ENCODE results near the gene NDUFS2.
A peak's percentile ranks its signal among the peaks of the same experiment; 100 is the strongest.
"Not testable (repeated sequence)": the region's sequence is repeated elsewhere in the genome, so short reads cannot be mapped to it uniquely, and the experiment has no call there.

NDUFS2 gene

DNA sequence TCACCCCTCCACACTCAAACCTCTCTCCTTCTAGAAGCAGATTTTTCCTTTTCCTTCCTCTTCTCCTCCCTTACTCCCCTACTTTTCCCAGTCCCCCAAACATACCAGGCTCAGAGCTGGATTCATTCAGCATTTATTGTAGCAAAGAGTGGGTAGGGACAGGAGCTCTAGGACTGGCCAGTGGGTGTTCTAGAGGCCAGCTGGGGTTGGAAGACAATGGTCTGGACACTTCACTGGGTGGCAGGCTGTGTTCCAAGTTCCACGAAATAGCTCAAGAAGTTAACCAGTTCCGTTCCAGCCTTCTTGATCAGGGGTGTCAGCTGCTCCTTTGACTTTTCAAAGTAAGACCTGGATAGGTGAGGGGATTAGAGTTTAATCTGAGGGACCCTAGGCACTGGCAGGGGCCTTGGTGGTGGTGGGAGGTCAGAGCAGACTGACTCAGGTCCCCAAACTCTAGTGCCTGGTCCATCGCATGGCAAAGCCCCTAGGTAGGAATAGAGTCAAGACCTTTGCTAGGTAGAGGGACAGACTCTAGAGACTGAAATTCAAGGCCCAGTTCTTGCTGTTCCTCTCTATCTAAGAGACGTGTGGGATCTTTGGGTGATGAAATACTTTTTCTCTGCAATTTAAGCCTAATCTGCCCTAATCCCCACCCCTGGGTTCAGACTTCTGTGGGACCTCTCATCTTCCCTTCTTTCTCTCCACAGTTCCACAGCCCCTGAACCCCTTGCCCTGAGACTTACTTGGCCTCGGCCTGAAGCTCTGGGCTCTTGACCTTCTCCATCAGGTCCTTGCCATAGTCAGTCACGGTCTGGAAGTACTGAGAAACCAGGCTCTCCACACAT, 20.2 kb downstream of the NDUFS2 start:
- peak; percentile 56 for DNase-seq

DNA sequence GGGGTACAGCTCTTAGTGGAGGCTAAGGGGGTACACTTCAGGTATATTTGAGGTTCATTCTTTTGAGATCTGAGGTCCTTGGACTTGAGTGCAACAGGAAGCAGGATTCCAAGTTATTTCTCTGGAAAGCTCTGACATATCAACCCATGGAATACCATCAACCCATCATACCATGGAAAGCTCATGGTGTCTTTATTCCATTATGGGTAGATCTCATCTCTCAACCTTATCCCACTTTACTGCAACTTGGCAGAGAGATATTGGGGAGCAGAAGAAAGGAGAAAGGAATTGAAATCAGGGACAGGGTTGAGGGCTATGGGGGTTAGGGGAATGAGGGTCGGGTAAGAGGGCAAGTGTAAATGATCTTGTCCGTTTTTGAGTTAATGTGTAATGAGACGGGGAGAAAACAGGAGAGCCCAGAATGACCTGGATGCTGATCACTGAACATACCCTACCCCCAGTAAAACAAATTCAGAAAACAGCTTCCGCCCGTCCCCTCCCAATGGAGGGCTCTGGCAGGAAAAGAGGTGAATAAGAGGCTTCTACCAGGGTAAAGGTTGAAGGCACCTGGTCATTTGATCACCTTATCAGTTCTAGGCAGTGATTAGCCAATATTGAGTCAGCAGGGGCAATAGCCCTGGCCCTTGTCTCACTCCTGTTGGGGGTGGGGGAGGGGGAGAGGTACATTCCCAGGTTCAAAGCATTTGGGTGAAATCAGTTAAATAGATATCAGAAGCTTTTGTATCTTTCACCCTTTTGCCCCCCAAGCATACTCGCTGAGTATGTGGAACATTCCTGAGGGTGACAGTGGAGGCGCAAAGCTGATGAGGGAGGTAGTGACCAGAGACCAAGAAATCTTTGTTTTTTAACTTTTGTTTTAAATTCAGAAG, 21.9 kb downstream of the NDUFS2 start:
- DNase-seq, result no peak

DNA sequence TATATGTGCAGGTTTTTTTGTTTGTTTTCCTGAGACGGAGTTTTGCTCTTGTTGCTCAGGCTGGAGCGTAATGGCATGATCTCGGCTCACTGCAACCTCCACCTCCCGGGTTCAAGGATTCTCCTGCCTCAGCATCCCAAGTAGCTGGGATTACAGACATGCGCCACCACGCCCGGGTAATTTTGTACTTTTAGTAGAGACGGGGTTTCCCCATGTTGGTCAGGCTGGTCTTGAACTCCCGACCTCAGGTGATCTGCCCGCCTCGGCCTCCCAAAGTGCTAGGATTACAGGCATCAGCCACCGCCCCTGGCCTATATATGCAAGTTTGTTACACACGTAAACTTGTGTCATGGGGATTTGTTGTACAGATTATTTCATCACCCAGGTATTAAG, 22.5 kb downstream of the NDUFS2 start:
- not testable (repeated sequence) for DNase-seq

DNA sequence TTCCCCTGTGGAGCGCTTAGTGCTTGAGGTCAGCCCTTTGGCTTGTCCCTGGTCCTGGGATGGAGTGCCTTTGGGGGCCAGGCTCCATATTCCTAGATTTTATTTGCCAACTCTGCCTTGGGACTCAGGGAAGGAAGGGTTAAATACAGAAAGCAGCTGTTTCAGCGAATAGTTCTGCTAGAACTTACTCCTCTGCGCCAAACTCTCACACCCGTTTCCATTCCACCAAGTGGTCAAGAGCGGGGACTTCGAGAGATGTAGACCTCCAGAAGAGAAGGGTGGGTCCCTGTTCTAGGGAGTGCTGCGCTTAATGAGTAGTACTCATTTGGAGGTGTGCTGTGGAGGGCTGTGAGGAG, 23.0 kb downstream of the NDUFS2 start:
- no peak for DNase-seq

DNA sequence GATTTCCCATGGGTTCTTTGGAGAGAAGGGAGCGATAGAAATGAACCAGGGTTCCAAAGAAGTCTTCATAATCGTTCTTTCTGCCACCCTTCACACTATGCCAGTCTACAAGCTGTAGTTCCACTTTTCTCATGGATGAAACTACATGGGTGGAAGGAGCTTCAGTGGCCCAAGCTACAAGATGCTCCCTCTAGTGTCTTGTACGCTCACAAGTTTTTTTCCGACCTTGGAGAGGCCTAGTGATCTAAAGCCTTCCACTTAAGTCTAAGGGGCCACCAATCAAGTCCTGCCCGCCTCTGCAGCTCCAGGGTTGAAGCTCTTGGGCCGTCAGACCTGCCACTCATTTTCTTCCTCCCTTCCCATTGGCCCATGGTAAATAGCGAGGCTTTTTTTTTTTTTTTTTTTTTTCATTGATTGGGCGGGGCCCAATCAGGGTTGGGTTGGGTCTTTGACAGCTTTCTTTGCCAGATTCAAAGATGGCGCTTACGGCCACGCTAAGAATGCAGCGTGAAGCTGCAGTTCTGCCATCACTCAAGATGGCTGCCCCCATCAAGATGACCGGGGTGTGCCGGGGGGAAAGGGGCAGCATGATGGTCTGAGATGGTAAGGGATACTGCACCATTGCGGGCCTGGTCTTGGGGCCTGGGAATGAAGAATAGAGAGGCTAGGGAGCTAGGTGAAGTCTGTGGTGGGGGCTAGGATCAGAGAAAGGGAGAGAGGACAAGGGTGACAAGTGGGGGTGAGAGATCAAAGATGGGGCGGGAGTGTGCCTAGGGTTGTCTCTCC, 23.6 kb downstream of the NDUFS2 start, which contains the start of gene TOMM40L:
Gene TOMM40L (plus strand): TSS at position 527 of the 786 bp plus-strand sequence. CDS start 430 bp downstream, outside the sequence.
- DNase-seq, result peak; percentile 100

DNA sequence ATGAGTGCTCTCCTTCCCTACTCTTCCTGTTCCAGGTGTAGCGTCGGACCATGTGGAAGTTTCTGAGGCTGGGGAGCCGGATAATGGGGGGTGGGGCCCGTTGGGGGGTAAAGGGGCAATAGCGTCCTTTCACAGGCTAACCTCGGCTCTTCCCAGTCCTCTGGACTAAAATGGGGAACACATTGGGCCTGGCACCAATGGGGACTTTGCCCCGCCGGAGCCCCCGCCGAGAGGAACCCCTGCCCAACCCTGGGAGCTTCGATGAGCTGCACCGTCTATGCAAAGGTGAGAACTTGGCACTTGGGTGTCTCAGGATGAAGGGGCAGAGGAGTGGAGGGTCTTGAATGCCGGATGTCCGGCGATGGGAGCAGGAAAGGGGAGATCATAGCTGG, 24.1 kb downstream of the NDUFS2 start:
- DNase-seq, result no peak

DNA sequence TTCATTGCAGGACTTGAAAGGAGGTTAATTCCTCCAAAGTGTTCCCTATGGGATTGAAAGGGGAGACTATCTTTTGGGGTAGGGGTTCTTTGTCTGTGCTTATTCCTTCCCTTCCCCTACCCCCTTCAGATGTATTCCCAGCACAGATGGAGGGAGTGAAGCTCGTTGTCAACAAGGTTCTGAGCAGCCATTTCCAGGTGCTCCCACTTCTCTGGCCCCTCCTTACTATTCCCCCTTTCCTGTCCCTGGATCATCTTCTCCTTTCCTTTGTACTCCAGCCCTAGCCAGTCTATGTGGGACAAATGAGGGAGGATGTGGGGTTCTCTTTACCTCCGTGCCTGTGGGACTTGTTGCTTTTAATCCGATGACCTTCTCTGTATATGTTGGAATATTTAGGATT, 24.6 kb downstream of the NDUFS2 start:
- DNase-seq, result no peak

DNA sequence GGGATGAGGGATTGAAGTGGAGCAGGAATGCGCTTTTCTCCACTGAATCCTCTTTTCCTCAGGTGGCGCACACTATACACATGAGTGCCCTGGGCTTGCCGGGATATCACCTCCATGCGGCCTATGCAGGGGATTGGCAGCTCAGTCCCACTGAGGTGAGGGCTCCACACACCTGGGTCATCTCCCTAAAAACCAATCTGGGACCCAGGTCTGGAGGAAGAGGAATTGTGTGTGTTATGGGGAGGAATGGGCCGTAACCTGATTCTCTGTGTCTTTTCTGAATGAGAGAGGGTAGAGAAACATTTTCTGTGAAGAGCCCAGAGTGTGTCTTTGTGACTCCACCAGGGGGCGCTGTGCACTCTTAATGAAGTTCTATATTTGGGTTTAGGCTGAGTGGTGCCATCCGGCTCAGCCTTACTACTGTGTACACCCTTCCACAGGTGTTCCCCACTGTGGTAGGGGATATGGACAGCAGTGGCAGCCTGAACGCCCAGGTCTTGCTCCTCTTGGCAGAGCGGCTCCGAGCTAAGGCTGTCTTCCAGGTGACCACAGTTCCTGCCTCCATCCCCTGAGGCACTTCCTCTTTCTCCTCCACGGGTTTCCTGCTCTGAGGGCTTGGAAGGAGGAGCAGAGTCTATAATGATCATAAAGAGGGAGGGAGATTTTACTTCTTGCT, 25.2 kb downstream of the NDUFS2 start:
- DNase-seq, result peak; percentile 86

DNA sequence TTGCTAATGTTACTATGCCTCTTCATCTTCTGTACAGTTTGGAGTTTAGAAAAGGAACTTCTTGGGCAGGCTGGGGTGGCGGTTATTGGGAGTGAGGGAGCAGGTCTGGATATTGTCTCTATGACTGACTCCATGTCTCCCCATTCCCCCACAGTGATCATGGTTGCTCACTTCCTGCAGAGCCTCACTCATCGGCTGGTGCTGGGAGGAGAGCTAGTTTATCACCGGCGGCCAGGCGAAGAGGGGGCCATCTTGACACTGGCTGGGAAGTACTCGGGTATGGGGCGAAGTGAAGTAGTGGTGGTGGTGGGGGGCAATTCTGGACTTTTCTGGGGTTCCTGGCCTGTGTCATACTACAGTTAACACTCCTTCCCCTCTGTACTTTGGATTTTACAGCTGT, 25.9 kb downstream of the NDUFS2 start:
- DNase-seq, result no peak

DNA sequence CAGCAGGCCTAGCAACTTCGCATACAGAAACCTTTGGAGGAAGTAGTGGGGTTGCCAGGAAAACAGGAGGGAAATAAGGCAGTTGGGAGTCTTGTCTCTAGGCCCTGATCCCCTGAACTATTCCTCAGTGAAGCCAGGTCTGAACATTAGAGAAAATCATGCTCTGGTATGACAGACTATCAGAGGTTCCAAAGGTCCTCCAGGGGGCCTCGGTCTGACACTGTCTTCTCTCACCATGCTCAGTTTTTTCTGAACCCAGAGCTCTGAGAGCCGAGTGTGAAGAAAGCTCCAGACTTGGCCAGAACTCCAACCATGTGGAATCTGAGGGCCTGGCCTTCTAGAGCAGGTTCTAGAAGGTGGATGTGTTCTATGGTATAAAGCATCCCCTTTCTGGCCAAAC, 27.7 kb downstream of the NDUFS2 start:
- DNase-seq, result peak; percentile 33

DNA sequence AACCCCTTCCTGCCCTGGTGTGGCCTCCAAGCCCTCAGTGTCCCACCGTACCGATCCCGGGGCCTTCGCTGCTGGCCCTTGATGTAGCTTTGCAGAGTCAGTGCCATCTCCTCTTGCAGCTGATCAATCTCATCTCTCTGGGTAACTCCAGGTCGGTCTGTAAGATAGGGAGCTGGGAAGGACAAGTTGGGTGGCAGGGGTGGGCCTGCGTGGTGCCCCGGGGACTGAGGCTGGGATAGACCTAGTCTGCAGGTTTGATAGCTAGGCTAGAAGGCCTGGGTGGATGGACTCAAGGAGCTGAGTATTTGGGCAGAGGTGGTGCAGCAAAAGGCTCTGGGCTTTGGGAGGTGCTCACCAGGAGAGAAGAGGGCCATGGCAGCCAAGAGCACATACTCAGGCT, 28.6 kb downstream of the NDUFS2 start:
- no peak for DNase-seq

DNA sequence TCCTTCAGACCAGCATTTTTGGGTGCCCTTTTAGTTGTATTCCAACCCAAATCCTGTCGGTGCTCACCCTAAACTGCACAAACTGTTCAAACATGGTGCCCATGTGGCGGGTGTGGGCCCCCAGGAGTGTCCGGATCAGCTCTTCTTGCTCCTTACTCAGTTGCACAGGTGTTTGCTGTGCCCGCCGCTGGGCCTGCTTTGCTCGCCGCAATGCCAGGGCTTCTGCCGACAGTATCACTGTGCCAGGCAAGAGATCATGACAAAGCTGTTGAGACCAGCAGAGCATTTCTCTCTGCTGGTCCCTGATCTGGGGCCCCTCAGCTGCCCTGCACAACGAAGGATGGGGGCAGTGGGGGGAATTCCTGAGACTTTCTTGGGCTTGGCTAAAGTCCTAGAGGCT, 30.9 kb downstream of the NDUFS2 start:
- DNase-seq, result no peak

DNA sequence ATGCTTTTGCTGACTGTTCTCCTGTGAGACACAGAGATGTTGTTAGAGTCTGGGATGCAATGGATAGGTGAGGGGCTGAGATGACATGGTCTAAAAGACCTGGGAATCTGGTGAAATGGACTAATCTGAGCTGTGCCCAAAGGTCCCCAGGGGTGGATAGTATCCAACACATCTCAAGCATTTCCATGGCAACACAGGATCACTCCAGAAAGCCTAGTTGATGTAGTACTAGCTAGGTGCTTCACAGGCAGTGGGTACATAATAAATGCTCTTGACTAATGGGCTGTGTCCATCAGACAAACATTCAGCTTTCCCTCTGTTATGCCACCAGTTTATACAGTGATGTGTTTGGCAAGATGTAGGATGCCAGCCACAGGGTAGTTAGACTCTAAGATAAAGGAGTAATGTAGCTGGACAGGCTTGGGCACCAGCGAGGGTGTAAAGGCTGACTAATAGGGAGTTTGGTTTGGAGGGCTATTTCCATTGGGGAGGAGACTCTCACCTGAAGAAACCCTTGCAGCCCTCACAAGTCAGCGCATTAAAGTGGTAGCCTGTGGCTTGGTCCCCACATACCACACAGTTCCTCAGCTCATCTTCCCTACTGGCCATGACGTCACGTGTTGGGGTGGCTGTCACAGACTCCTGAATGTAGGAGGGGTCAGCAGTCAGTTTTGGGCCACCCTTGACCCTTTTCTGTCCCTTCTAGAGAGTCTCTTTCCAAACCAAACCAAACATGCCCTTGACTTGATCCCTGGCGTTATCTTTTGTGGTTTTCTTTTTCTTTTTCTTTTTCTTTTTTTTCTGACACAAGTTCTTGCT, 34.0 kb downstream of the NDUFS2 start:
- DNase-seq, result no peak

DNA sequence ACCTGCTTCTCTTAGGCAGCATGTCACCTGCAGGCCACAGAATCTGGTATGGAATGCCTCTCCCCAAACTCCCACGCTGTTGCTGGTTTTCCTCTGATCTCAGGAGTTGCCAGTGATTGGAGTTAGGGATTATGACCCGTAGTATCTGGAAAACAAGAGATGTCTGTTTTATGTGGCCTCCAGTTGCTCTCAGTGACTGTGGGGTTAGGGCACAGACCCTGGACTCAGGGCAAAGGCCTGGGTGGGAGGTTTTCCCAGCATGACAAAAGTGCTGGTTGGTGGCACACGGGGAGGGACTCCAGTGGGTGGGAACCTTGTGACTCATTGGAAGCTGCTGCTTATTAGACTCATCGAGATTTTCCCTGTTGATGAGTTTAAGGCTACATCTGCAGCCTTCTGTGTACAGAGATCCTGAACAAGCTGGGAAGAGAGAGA, 35.9 kb downstream of the NDUFS2 start, which contains the start of gene NR1I3:
Gene NR1I3 (minus strand): TSS at position 165 of the 435 bp plus-strand sequence. CDS start 1,638 bp downstream, outside the sequence.
- no peak for DNase-seq

DNA sequence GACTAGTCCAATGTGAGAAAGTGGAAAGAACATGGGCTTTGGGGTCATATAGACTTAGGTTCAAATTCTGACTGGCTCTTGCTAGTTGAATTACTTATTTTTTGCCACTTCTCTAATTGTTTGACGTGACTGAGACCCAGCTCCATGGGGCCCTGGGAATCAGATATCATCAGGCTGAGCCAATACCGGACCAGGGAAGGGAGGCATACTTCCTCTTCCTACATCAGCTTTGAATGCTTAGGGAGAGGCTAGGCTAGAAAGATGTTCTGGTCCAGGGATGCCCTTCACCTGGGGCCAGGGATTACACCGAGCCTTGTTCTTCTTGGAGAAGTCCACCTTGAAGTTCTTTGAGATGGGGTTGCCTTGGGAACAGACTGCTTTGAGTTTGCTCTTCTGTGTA, 39.5 kb downstream of the NDUFS2 start:
- peak; percentile 42 for DNase-seq

DNA sequence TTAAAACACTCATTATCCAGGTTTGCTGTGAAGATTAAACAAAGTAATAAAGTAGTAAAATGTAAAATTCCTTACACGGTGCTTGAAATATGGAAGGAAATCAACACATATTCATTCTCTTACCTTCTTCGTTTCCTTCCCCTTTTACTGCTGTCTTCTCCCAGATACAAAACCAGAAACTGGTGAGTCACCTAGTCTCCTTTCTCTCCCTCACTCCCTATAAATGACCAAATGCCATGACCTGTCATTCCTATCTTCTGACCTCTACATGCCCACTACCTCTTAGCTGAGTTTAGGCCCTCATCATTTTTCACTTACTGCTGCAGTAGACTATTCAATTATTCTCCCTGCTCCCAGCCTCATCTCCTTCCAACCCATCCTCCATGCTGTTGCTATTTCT, 40.1 kb downstream of the NDUFS2 start:
- no peak for DNase-seq

DNA sequence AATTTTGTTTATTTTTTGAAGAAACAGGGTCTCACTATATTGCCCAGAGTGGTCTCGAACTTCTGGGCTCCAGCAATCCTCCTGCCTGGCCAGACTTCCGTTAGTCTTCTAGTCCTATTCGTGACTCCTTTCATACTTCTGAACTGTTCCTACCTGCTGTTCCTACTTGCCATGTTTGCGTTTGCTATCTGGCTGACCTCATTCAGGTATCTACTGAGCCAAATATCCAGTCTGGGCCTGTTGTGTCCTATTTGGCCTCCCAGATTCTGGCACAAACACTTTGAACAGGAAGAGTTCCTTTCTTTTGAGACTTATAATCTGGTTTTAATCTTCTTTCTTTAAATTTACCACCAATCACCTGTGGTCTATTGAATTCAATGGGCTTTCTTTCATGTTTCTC, 42.7 kb downstream of the NDUFS2 start:
- no peak for DNase-seq

DNA sequence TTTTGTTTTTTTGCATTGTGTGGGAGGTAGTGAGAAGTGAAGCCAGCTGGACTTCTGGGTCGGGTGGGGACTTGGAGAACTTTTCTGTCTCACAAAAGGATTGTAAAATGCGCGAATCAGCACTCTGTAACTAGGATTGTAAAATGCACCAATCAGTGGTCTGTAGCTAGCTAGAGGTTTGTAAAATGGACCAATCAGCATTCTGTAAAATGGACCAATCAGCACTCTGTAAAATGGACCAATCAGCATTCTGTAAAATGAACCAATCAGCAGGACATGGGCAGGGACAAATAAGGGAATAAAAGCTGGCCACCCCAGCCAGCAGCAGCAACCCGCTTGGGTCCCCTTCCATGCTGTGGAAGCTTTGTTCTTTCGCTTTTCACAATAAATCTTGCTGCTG, 47.9 kb downstream of the NDUFS2 start:
- DNase-seq, result not testable (repeated sequence)

DNA sequence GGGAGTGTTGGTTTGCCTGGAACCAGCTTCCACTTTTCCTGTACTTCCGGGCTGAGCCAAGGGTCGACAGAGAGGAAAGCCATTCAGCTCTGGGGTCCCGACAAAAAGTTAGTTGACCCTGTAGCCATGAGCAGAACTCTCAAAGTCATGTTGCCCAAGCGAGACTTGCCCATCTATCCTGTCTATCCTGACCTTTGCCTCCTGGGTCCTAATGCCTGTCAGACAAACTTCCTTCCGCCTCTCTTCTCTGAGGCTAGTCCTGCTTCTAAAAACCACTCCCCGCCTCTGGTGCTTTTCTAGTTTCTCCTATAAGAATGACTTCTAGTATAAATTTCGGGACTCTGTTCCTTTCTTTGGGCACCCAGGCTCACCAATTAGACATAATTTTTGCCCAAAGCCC, 48.7 kb downstream of the NDUFS2 start:
- DNase-seq, result no peak

DNA sequence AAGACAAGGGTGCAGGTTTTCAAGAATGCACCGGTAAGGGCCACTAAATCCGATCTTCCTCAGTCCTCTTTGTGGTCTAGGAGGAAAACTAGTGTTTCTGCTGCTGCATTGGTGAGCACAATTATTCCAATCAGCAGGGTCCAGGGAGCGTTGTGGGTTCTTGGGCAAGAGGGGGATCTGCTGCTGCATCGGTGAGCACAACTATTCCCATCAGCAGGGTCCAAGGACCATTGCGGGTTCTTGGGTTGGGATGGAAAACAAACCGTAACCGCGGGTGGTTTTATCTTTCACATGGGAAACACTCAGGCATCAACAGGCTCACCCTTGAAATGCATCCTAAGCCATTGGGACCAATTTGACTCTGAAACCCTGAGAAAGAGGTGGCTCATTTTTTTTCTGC, 49.4 kb downstream of the NDUFS2 start:
- DNase-seq, result no peak

DNA sequence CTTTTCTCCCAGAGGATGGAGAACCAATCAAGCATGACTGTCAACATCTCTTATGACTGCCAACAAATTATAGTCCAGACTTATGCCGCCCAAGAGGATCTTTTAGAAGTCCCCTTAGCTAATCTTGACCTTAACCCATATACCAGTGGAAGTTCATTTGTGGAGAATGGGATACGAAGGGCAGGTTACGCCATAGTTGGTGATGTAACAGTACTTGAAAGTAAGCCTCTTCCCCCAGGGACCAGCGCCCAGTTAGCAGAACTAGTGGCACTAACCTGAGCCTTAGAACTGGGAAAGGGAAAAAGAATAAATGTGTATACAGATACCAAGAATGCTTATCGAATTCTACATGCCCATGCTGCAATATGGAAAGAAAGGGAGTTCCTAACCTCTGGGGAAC, 53.1 kb downstream of the NDUFS2 start:
- DNase-seq, result peak; percentile 37

Measured in MV-4-11 (cell line).